MM.1S (cell line): ENCODE measurements around the gene CD300A.

Experiments used
- DNase-seq: peaks from one replicate; pipeline ENCODE4 v3.0.0-alpha.2; 2015
- H2AFZ ChIP-seq: fragments of 300-600 bp; sonication (generic); 2 replicates; pipeline ENCODE4 v1.6.0; 2016; ENCODE audit warnings: antibody characterized with exemption, low read length
- H3F3A ChIP-seq: fragments of 300-600 bp; sonication (generic); 2 replicates; pipeline ENCODE4 v1.6.1; 2016; ENCODE audit warnings: mild to moderate bottlenecking, antibody characterized with exemption, low read length, moderate library complexity, mixed read lengths; ENCODE audit not compliant: insufficient read depth
- H3K27ac ChIP-seq: fragments of 300-600 bp; sonication (generic); 2 replicates; pipeline ENCODE4 v1.5.1; 2016; ENCODE audit warnings: mild to moderate bottlenecking, low read length
- H3K27me3 ChIP-seq: fragments of 300-600 bp; sonication (generic); replicated peaks from 2 replicates; pipeline ENCODE4 v1.6.0; 2016; ENCODE audit warnings: low read length; ENCODE audit not compliant: insufficient read depth
- H3K36me3 ChIP-seq: fragments of 300-600 bp; sonication (generic); replicated peaks from 2 replicates; pipeline ENCODE4 v1.6.1; 2016; ENCODE audit warnings: mild to moderate bottlenecking, low read length, mixed read lengths; ENCODE audit not compliant: insufficient read depth
- H3K4me1 ChIP-seq: fragments of 300-600 bp; sonication (generic); 2 replicates; pipeline ENCODE4 v1.6.1; 2016; ENCODE audit warnings: low read length, mixed read lengths
- H3K4me2 ChIP-seq: fragments of 300-600 bp; sonication (generic); 2 replicates; pipeline ENCODE4 v1.6.0; 2016; ENCODE audit warnings: low read depth, low read length
- H3K4me3 ChIP-seq: fragments of 300-600 bp; sonication (generic); 2 replicates; pipeline ENCODE4 v1.5.1; 2016; ENCODE audit warnings: low read length, mixed read lengths
- H3K79me2 ChIP-seq: fragments of 300-600 bp; sonication (generic); 2 replicates; pipeline ENCODE4 v1.6.1; 2016; ENCODE audit warnings: mixed run types, low read length, mixed read lengths
- H3K9ac ChIP-seq: fragments of 300-600 bp; sonication (generic); 2 replicates; pipeline ENCODE4 v1.6.1; 2016; ENCODE audit warnings: low read length, mixed read lengths
- H3K9me2 ChIP-seq: fragments of 300-600 bp; sonication (generic); replicated peaks from 2 replicates; pipeline ENCODE4 v1.6.1; 2016; ENCODE audit warnings: mild to moderate bottlenecking, low read length, mixed read lengths; ENCODE audit not compliant: insufficient read depth
- H3K9me3 ChIP-seq: fragments of 300-600 bp; sonication (generic); replicated peaks from 2 replicates; pipeline ENCODE4 v1.6.1; 2016; ENCODE audit warnings: mild to moderate bottlenecking, low read length, mixed read lengths; ENCODE audit not compliant: insufficient read depth
- H4K20me1 ChIP-seq: fragments of 300-600 bp; sonication (generic); 2 replicates; pipeline ENCODE4 v1.6.1; 2016; ENCODE audit warnings: mild to moderate bottlenecking, low read length, moderate library complexity, mixed read lengths; ENCODE audit not compliant: insufficient read depth
- CTCF ChIP-seq: fragments of 300-600 bp; sonication (generic); IDR thresholded peaks from 2 replicates; pipeline ENCODE4 v1.5.1; 2016; ENCODE audit warnings: antibody characterized with exemption, low read length, mixed read lengths
- EZH2 ChIP-seq: fragments of 300-600 bp; sonication (generic); optimal IDR thresholded peaks from 2 replicates; pipeline ENCODE3; 2017; ENCODE audit warnings: low read depth, mild to moderate bottlenecking, antibody characterized with exemption, low read length, mixed read lengths
- EZH2phosphoT487 ChIP-seq: fragments of 300-600 bp; sonication (generic); IDR thresholded peaks from 2 replicates; pipeline ENCODE4 v1.6.1; 2018; ENCODE audit warnings: antibody characterized with exemption, low read length

CD300A gene

GRCh38 chr17:74424117-74424516, 42.3 kb upstream of the CD300A start:
- H3K4me1 ChIP-seq = no peaks in the 10 kb centered on the region

GRCh38 chr17:74424657-74425056, 41.8 kb upstream of the CD300A start:
- no peak for TF ChIP-seq EZH2phosphoT487
- TF ChIP-seq CTCF = no peak
- no peak for TF ChIP-seq EZH2
- Histone ChIP-seq H3K36me3 (no peaks in the 10 kb centered on the region), H3K4me1 (no peaks in the 10 kb centered on the region)

More at GRCh38 chr17:74424117-74424516, 42.3 kb upstream of the CD300A start:
- no peaks in the 10 kb centered on the region for H3K36me3 ChIP-seq
- no peaks in the 10 kb centered on the region for H3K9me3 ChIP-seq
- H3K4me3 ChIP-seq = no peak overlapping the region
- H3F3A ChIP-seq = no peaks in the 10 kb centered on the region
- H3K9me2 ChIP-seq = no peaks in the 10 kb centered on the region
- H3K27me3 ChIP-seq = peaks cover 89% of the 10 kb centered on the region
- DNase-seq = no peak
- H3K27ac ChIP-seq = no peak overlapping the region
- no peak overlapping the region for H2AFZ ChIP-seq
- no peaks in the 10 kb centered on the region for H4K20me1 ChIP-seq
- TF ChIP-seq CTCF (no peak), EZH2phosphoT487 (no peak), EZH2 (no peak)
- no peaks in the 10 kb centered on the region for H3K79me2 ChIP-seq
- H3K4me2 ChIP-seq = no peak overlapping the region
- no peak overlapping the region for H3K9ac ChIP-seq

GRCh38 chr17:74426551-74427047, 39.8 kb upstream of the CD300A start:
- no peaks in the 10 kb centered on the region for H3F3A ChIP-seq
- no peak overlapping the region for H3K9ac ChIP-seq
- no peak overlapping the region for H2AFZ ChIP-seq
- H3K27me3 ChIP-seq = peaks cover 94% of the 10 kb centered on the region
- H3K27ac ChIP-seq = no peak overlapping the region
- no peaks in the 10 kb centered on the region for H3K9me3 ChIP-seq
- no peak for DNase-seq
- no peaks in the 10 kb centered on the region for H3K9me2 ChIP-seq
- no peaks in the 10 kb centered on the region for H3K4me1 ChIP-seq
- no peaks in the 10 kb centered on the region for H4K20me1 ChIP-seq
- TF ChIP-seq EZH2phosphoT487 = no peak
- TF ChIP-seq CTCF = no peak
- TF ChIP-seq EZH2 = no peak
- no peak overlapping the region for H3K4me3 ChIP-seq
- no peaks in the 10 kb centered on the region for H3K79me2 ChIP-seq
- no peaks in the 10 kb centered on the region for H3K36me3 ChIP-seq
- no peak overlapping the region for H3K4me2 ChIP-seq

More at GRCh38 chr17:74424657-74425056, 41.8 kb upstream of the CD300A start:
- H3K9me3 ChIP-seq = no peaks in the 10 kb centered on the region
- no peaks in the 10 kb centered on the region for H4K20me1 ChIP-seq
- H3K27ac ChIP-seq = no peak overlapping the region
- H3K4me3 ChIP-seq = no peak overlapping the region
- H3K9ac ChIP-seq = no peak overlapping the region
- H3K79me2 ChIP-seq = no peaks in the 10 kb centered on the region
- peaks cover 94% of the 10 kb centered on the region for H3K27me3 ChIP-seq
- DNase-seq = no peak
- H3K9me2 ChIP-seq = no peaks in the 10 kb centered on the region
- no peak overlapping the region for H2AFZ ChIP-seq
- no peak overlapping the region for H3K4me2 ChIP-seq
- no peaks in the 10 kb centered on the region for H3F3A ChIP-seq
